Bronchial epithelial cell (primary cell): ENCODE results near the gene AIRE. TPM values are rescaled to one million over a fixed set of nuclear protein-coding genes. Genes with fewer than 3 reads are reported as not detected.

Source experiments
- DNase-seq: peaks from one replicate; pipeline ENCODE4 v3.0.0-alpha.2; 2010; ENCODE audit warnings: low read depth
- FAIRE-seq: peaks from 2 replicates; lab custom pipeline; 2011; peaks lifted over from hg19 to GRCh38; lab: Jason Lieb, UNC
- H3K27me3 ChIP-seq: 2 replicates; pipeline ENCODE4 v1.5.1; 2011; ENCODE audit warnings: low read length; ENCODE audit not compliant: control insufficient read depth, insufficient read depth
- H3K36me3 ChIP-seq: 2 replicates; pipeline ENCODE4 v1.5.1; 2011; ENCODE audit warnings: low read length; ENCODE audit not compliant: control insufficient read depth, insufficient read depth
- H3K4me3 ChIP-seq: 2 replicates; pipeline ENCODE4 v1.5.1; 2011; ENCODE audit warnings: mild to moderate bottlenecking, low read depth, low read length, control low read depth
- total RNA-seq: library from RNA; depleted of rRNA; stranded (reverse); fragments of >200 nt; gene quantifications from 2 replicates; pipeline ENCODE4 v1.2.1, GENCODE V29; 2014
- TF ChIP-seq, protein P1 (sequence below): IDR thresholded peaks from 2 replicates; pipeline ENCODE4 v1.5.1; 2011; ENCODE audit warnings: mild to moderate bottlenecking, moderate library complexity, low read length, control low read depth, inconsistent platforms; ENCODE audit not compliant: insufficient read depth, severe bottlenecking

Gene AIRE
- total RNA-seq, 1 donor from 2014 or later: not detected

DNA sequence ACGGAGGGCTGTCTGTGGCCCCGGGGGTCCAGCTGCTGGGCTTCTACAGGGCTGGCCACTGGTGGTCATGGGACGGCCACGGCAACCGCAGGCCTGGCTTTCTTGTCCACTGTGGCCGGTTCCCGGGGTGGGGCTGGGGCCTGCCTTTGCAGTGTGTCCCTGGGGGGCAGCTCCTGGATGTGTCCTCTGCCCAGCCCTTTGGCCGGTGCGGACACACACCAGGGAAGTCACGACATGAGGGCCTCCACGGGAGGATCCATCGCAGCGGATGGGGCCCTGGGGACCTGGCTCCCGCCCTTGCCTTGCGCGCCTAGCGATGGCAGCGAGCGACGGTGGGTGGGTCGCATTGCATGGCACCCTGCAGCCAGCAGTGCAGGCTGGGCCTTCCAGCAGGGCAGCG is 32.2 kb downstream of the AIRE start:
- FAIRE-seq (no peak), DNase-seq (no peak)
- Histone ChIP-seq H3K27me3 (no peaks in the 10 kb centered on the region), H3K36me3 (peaks cover 41% of the 10 kb centered on the region), H3K4me3 (no peak overlapping the region)
- TF ChIP-seq, protein P1, sequence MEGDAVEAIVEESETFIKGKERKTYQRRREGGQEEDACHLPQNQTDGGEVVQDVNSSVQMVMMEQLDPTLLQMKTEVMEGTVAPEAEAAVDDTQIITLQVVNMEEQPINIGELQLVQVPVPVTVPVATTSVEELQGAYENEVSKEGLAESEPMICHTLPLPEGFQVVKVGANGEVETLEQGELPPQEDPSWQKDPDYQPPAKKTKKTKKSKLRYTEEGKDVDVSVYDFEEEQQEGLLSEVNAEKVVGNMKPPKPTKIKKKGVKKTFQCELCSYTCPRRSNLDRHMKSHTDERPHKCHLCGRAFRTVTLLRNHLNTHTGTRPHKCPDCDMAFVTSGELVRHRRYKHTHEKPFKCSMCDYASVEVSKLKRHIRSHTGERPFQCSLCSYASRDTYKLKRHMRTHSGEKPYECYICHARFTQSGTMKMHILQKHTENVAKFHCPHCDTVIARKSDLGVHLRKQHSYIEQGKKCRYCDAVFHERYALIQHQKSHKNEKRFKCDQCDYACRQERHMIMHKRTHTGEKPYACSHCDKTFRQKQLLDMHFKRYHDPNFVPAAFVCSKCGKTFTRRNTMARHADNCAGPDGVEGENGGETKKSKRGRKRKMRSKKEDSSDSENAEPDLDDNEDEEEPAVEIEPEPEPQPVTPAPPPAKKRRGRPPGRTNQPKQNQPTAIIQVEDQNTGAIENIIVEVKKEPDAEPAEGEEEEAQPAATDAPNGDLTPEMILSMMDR: no peak

DNA sequence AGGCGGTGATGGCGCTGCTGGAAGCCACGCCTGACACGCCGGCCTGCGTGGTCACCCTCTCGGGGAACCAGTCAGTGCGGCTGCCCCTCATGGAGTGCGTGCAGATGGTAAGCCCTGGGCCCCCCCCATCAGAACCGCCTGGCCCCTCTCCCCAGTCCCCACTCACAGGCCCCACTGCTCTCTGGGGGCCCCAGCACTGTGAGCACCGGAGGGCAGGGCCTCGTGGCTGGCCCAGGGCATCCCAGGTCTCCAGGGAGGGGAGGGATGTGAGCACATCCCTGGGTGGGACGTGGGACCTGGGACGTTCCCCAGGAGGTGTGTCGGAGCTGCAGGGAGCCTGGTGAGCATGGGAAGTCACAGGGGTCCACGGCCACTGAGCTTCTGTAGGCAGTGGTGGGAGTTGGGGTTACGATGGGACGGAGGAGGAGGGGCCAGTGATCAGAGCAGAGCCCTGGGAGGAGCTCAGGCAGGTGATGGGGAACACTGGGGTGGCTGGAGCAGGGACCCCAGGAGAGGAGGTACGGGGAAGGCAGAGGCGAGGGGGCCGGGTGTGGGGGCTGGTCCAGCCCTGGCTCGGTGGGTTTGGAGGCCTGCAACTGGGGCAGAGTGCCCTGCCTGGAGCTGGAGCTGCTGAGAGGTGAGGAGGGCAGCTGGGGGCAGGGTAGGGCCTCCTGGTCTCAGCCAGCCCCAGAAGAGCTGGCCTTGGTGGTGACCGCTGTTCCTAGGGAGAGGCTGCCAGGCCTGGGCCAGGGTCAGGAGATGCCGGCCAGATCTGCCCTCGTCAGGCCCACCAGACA is 33.0 kb downstream of the AIRE start:
- no peak for DNase-seq
- TF ChIP-seq, protein P1: no peak
- peaks cover 36% of the 10 kb centered on the region for H3K36me3 ChIP-seq
- H3K27me3 ChIP-seq: no peaks in the 10 kb centered on the region
- H3K4me3 ChIP-seq: no peak overlapping the region
- FAIRE-seq: no peak

DNA sequence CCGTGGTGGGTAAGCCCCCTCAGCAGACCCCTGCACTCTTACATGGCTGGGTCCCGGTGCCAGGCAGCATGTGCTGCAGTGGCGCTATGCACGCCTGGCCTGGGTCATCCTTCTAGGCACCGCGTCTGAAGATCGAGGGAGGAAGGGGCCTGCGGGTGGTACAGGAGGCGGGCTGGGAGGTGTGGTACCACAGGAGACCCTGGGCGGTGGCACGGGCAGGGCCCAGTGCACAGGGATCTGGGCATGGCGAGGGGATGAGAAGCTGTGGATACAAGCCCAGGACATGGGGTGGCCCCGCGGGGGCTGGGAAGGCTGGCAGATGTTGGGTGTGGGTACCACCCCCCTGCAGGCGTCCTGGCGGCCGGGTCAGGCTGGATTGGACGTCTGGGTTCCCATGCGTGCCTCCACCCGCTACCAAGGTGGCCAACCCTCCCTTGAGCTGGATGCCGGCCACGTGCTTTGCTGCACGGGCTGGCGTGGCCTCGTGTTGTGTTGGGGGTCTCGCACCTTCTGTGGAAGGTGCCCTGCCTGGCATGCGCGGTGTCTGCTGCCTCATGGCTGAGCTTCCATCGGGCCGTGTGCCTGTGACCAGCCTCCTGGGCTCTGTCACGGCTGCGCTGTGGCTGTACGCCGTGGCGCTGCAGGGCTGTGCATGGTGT is 33.9 kb downstream of the AIRE start:
- Histone ChIP-seq H3K36me3 (peaks cover 41% of the 10 kb centered on the region), H3K27me3 (no peaks in the 10 kb centered on the region), H3K4me3 (no peak overlapping the region)
- TF ChIP-seq, protein P1: no peak
- DNase-seq (no peak), FAIRE-seq (no peak)

DNA sequence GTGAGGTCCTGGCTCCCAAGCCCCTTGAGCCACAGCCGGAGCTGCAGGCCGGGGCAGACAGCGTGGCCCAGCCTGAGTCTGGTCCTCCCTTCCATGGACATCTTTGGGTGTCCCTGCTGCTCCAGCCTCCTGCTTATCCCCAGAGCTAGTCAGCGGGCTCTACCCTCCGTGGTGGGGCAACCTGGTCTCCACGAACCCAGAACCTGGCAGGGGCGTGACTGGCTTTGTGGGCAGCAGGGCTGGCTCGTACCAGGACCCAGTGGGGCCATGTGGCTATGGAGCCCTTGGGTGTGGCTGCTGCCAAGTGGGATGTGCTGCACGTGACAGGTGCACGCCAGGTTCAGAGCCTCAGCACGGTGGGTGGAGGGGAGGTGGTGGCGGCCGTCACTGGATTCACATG is 35.2 kb downstream of the AIRE start:
- DNase-seq (no peak), FAIRE-seq (no peak)
- H3K36me3 ChIP-seq: peaks cover 40% of the 10 kb centered on the region

DNA sequence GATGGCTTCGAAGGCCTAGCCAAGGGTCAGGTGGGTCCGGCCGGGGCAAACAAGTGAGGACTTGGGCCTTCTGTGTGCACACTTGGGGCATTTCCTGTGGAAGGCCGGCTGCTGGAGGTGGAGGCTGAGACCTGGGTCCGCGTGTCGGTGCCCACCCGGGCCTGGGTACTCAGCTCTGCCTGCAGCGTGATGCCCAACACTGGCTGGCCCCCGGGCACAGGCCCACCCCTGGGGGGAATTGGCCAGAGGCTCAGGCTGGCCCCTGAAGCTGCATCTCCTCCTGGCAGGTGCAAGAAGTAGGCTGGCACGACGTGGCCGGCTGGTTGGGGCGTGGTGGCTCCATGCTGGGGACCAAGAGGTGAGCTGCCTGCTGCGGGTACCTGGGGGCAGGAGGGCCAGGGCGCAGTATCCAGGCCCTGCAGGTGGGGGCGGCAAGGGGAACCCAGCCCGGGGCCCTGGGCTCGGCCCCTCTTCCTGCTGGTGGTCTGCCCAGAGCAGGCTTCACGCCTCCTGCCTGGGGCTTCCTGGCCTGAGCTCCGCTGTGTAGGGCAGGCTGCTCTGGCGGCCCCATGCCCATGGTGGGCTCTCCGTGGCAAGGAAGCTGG is 36.3 kb downstream of the AIRE start:
- Histone ChIP-seq H3K27me3 (no peaks in the 10 kb centered on the region), H3K4me3 (no peak overlapping the region), H3K36me3 (peaks cover 37% of the 10 kb centered on the region)
- DNase-seq (no peak), FAIRE-seq (no peak)
- TF ChIP-seq, protein P1: no peak

More for the DNA sequence above, 35.2 kb downstream of the AIRE start:
- Histone ChIP-seq H3K4me3 (no peak overlapping the region), H3K27me3 (no peaks in the 10 kb centered on the region)
- TF ChIP-seq, protein P1: no peak
